ENCODE data around the gene LACTBL1.
A peak's percentile ranks its signal among the peaks of the same experiment; 100 is the strongest.
"Not testable (repeated sequence)": the region's sequence is repeated elsewhere in the genome, so short reads cannot be mapped to it uniquely, and the experiment has no call there.

Gene LACTBL1

DNA sequence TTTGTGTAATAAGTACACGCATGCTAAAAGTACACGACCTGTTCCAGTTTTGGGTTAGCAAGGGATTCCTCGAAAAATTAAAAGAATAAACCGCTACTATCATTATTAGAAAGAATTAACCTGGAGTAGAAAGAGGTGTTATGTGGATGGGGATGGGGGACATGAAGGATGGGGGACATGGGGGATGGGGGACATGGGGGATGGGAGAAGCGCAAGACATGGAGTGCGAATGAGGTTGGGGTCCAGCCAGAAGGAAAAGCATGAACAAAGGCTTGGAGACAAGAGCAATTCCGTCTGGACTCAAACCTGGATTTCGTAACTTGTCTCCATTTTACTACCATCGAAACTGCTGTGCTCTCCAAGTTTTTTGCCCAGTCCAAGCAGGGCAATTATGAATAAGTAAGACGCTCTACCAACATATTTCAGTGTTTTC is 46.0 kb upstream of the LACTBL1 start:
- H3K4me3 ChIP-seq (ENCODE audit: low read depth, low read length) = peak overlapping the region; percentile 66
- in situ Hi-C loops (cut with HindIII; ENCODE audit: low sequenced_read_pairs) = no loop called here
- TF ChIP-seq, protein P1, sequence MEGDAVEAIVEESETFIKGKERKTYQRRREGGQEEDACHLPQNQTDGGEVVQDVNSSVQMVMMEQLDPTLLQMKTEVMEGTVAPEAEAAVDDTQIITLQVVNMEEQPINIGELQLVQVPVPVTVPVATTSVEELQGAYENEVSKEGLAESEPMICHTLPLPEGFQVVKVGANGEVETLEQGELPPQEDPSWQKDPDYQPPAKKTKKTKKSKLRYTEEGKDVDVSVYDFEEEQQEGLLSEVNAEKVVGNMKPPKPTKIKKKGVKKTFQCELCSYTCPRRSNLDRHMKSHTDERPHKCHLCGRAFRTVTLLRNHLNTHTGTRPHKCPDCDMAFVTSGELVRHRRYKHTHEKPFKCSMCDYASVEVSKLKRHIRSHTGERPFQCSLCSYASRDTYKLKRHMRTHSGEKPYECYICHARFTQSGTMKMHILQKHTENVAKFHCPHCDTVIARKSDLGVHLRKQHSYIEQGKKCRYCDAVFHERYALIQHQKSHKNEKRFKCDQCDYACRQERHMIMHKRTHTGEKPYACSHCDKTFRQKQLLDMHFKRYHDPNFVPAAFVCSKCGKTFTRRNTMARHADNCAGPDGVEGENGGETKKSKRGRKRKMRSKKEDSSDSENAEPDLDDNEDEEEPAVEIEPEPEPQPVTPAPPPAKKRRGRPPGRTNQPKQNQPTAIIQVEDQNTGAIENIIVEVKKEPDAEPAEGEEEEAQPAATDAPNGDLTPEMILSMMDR (IDR thresholded peaks at IDR 0.05; ENCODE audit: low read depth, low read length, missing control alignments) = no peak
- no peak for DNase-seq (ENCODE audit: low read depth)

DNA sequence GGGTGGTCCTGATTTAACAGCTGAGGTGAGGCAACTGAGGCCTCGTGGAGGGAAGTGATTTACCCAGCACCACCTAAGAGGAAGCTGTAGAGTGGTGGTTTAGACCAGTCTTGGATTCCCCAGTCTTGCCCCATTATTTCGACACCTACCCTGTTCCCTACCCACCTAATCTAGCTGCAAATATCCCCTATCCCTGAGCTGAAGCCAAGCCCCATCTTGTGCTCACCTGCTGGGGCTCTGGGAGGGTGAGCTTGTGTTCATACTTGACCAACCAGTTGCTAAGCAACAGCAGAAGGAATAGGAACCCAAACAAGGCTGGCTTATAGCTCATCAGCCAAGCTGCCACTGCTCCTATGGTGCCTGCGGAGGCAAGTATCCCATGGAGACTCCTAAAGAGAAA is 41.0 kb upstream of the LACTBL1 start:
- in situ Hi-C loops (cut with HindIII; ENCODE audit: low sequenced_read_pairs) = no loop called here
- no peak for DNase-seq (ENCODE audit: low read depth)
- TF ChIP-seq, protein P1 (IDR thresholded peaks at IDR 0.05; ENCODE audit: low read depth, low read length, missing control alignments) = no peak

DNA sequence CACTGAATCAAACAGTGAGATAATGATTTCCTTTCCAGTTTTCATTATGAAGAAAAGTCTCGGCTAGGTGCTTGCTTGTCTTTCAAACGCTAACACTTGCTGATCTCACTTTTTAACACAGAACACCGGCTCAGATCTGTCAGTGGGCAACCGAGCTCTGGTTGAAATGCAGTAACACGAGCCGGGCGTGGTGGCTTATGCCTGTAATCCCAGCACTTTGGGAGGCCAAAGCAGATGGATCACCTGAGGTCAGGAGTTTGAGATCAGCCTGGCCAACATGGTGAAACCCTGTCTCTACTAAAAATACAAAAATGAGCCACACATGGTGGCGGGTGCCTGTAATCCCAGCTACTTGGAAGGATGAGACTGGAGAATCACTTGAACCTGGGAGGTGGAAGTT is 37.4 kb upstream of the LACTBL1 start:
- H3K4me3 ChIP-seq (ENCODE audit: low read depth, low read length); DNase-seq (ENCODE audit: low read depth); in situ Hi-C loops (cut with HindIII; ENCODE audit: low sequenced_read_pairs): not testable (repeated sequence)

More for the DNA sequence above, 41.0 kb upstream of the LACTBL1 start:
- no peak overlapping the region for H3K4me3 ChIP-seq (ENCODE audit: low read depth, low read length)

DNA sequence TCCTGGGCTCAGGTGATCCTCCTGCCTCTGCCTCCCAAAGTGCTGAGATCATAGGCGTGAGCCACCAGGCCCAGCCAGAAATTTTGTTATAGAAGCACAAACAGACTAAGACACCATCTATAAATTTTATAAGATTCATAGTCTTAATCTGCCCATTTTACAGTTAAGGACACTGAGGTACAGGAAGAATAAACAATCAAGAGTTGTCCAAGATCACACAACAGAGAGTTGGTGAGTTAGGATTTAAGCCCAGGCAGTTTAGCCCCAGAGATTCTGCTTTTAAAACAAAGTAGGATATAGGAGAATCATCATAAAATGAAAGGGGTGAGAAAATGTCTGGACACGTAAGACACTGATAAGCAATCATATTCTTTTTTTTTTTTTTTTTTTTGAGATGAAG is 36.2 kb upstream of the LACTBL1 start:
- TF ChIP-seq, protein P1 (IDR thresholded peaks at IDR 0.05; ENCODE audit: low read depth, low read length, missing control alignments) = no peak
- no peak overlapping the region for H3K4me3 ChIP-seq (ENCODE audit: low read depth, low read length)
- no peak for DNase-seq (ENCODE audit: low read depth)
- in situ Hi-C loops (cut with HindIII; ENCODE audit: low sequenced_read_pairs) = no loop called here

DNA sequence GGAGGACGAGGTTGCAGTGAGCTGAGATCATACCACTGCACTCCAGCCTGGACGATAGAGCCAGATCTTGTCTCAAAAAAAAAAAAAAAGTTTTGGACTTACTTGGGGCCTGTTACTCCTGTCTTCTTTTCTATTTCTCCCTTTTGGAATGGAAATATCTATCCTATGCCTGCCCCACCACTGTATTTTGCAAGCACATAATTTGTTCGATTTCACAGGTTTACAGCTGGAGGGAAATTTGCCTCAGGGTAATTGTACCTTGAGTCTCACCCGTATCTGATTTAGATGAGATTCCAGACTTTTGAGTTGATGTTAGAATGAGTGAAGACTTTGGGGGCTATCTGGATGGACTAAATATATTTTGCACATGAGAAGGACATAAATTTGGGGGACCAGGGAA is 34.4 kb upstream of the LACTBL1 start:
- in situ Hi-C loops (cut with HindIII; ENCODE audit: low sequenced_read_pairs) = no loop called here
- TF ChIP-seq, protein P1 (IDR thresholded peaks at IDR 0.05; ENCODE audit: low read depth, low read length, missing control alignments) = no peak
- H3K4me3 ChIP-seq (ENCODE audit: low read depth, low read length) = no peak overlapping the region
- DNase-seq (ENCODE audit: low read depth) = no peak

DNA sequence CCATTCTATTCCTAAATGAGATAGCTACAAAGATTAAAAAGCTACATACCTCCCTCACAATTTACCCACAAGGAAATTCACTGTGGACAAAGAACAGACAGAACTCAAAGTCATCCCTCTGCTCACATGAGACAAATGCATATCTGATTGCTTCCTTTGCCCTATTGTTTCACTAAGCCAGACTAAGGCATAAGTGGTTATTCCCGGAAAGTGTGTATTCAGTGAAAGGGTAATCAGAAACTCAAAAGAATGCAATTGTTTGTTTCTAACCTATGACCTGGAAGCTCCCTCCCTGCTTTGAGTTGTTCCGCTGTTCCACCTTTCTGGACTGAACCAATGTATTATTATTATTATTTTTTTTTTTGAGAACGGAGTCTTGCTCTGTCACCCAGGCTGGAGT is 32.1 kb upstream of the LACTBL1 start:
- H3K4me3 ChIP-seq (ENCODE audit: low read depth, low read length); DNase-seq (ENCODE audit: low read depth); in situ Hi-C loops (cut with HindIII; ENCODE audit: low sequenced_read_pairs): not testable (repeated sequence)

DNA sequence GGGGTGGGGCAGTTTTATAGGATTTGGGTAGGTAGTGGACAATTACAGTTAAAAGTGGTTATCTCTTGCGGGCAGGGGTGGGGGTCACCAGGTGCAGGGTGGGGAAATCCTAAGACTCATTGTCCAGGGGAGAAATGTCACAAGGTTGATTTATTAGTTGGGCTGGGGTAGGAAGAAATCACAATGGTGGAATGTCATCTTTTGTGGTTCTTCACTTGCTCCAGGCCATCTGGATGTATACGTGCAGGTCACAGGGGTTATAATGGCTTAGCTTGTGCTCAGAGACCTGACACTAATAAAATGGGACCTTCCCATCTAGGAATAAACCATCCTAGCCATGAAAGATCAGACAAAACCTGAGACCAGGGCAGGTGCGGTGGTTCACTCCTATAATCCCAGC is 31.4 kb upstream of the LACTBL1 start:
- no peak for DNase-seq (ENCODE audit: low read depth)
- H3K4me3 ChIP-seq (ENCODE audit: low read depth, low read length) = no peak overlapping the region
- TF ChIP-seq, protein P1 (IDR thresholded peaks at IDR 0.05; ENCODE audit: low read depth, low read length, missing control alignments) = no peak
- in situ Hi-C loops (cut with HindIII; ENCODE audit: low sequenced_read_pairs) = no loop called here

DNA sequence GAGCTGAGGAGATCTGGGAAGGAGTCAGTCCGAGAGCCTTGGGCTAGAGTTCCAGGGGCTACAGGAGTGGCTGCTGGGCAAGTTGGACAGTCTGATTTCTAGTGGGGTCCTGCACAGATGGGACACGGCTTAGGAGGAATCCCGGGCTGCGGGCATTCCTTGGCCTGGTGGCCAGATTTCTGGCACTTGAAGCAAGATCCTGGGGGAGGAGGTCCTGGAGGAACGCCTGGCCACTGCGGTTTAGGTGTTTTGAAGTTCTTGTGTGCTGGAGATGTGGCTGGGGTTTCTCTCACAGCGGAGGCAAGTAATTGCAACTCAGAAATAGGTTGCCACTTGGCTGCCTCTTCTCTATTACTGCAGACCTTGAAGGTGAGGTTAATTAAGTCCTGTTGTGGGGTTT is 29.6 kb upstream of the LACTBL1 start:
- H3K4me3 ChIP-seq (ENCODE audit: low read depth, low read length); in situ Hi-C loops (cut with HindIII; ENCODE audit: low sequenced_read_pairs); DNase-seq (ENCODE audit: low read depth): not testable (repeated sequence)

DNA sequence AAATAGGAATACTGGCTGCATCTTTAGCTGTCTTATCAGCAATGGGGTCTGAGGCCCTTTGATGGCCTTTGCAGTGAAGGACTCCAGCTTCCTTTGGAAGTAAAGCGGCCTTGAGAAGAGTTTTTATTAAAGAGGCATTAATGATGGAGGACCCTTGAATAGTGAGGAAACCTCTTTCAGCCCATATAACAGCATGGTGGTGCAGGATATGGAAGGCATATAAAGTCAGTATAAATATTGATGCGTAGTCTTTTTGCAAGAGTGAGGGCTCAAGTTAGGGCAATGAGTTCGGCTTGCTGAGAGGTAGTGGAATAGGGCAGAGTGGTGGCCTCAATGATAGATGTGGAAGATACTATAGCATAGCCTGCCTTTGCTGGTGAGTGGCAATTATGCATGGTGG is 27.5 kb upstream of the LACTBL1 start:
- DNase-seq (ENCODE audit: low read depth); H3K4me3 ChIP-seq (ENCODE audit: low read depth, low read length); in situ Hi-C loops (cut with HindIII; ENCODE audit: low sequenced_read_pairs): not testable (repeated sequence)

DNA sequence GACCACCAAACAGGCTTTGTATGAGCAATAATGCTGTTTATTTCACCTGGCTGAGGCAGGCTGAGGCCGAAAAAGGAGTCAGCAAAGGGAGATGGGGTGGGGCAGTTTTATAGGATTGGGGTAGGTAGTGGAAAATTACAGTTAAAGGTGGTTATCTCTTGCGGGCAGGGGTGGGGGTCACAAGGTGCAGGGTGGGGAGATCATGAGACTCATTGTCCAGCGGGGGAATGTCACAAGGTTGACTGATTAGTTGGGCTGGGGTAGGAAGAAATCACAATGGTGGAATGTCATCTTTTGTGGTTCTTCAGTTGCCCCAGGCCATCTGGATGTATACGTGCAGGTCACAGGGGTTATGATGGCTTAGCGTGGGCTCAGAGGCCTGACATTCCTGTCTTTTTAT is 24.9 kb upstream of the LACTBL1 start:
- in situ Hi-C loops (cut with HindIII; ENCODE audit: low sequenced_read_pairs); H3K4me3 ChIP-seq (ENCODE audit: low read depth, low read length); DNase-seq (ENCODE audit: low read depth): not testable (repeated sequence)

Data from astrocyte of the cerebellum (primary cell).